ENCODE results near the gene PRX. TPM values are rescaled to one million over a fixed set of nuclear protein-coding genes. Genes with fewer than 3 reads are reported as not detected.

Gene PRX
- total RNA-seq, 1 donor: 2.0 TPM

DNA sequence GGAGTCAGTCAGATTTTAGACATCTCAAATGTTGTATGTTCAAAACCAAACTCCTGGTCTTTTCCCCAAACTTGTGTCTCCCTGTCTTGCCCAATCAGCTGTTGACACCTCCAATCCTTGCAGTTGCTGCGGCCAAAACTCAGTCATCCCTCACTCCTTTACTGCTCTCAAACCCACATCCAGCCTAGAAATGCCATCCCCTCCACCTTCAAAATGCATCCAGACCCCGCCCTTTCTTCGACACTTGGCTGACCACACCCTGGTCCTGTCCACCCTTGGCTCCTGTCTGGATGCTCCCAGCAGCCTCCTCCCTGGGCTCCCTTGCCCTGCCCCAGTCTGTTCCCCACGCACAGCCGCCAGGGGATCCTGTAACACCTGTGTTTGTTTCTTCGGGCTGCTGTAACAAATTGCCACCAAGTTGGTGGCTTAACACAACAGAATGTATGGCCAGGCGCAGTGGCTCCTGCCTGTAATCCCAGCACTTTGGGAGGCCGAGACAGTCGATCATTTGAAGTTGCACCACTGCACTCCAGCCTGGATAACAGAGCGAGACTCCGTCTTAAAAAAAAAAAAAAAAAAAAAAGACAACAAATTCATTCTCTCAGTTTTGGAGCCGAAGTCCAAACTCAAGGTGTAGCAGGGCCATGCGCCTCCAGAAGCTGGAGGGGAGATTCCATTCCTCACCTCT, 53.0 kb downstream of the PRX start:
- H3K4me3 ChIP-seq (ENCODE audit: low read depth, low read length): no peak overlapping the region
- DNase-seq (ENCODE audit: low read depth): no peak
- TF ChIP-seq, protein P1, sequence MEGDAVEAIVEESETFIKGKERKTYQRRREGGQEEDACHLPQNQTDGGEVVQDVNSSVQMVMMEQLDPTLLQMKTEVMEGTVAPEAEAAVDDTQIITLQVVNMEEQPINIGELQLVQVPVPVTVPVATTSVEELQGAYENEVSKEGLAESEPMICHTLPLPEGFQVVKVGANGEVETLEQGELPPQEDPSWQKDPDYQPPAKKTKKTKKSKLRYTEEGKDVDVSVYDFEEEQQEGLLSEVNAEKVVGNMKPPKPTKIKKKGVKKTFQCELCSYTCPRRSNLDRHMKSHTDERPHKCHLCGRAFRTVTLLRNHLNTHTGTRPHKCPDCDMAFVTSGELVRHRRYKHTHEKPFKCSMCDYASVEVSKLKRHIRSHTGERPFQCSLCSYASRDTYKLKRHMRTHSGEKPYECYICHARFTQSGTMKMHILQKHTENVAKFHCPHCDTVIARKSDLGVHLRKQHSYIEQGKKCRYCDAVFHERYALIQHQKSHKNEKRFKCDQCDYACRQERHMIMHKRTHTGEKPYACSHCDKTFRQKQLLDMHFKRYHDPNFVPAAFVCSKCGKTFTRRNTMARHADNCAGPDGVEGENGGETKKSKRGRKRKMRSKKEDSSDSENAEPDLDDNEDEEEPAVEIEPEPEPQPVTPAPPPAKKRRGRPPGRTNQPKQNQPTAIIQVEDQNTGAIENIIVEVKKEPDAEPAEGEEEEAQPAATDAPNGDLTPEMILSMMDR (IDR thresholded peaks at IDR 0.05; ENCODE audit: insufficient read depth, low read length): no peak

- TF ChIP-seq, protein P1 (IDR thresholded peaks at IDR 0.05; ENCODE audit: insufficient read depth, low read length): no peak
- DNase-seq (ENCODE audit: low read depth): no peak
- no peak overlapping the region for H3K4me3 ChIP-seq (ENCODE audit: low read depth, low read length)
Measured at GRCh38 chr19:40358773-40359172, 54.4 kb downstream of the PRX start.

- TF ChIP-seq, protein P1 (IDR thresholded peaks at IDR 0.05; ENCODE audit: insufficient read depth, low read length): no peak
- no peak overlapping the region for H3K4me3 ChIP-seq (ENCODE audit: low read depth, low read length)
- no peak for DNase-seq (ENCODE audit: low read depth)
Measured at GRCh38 chr19:40357640-40358039, 55.5 kb downstream of the PRX start.

DNA sequence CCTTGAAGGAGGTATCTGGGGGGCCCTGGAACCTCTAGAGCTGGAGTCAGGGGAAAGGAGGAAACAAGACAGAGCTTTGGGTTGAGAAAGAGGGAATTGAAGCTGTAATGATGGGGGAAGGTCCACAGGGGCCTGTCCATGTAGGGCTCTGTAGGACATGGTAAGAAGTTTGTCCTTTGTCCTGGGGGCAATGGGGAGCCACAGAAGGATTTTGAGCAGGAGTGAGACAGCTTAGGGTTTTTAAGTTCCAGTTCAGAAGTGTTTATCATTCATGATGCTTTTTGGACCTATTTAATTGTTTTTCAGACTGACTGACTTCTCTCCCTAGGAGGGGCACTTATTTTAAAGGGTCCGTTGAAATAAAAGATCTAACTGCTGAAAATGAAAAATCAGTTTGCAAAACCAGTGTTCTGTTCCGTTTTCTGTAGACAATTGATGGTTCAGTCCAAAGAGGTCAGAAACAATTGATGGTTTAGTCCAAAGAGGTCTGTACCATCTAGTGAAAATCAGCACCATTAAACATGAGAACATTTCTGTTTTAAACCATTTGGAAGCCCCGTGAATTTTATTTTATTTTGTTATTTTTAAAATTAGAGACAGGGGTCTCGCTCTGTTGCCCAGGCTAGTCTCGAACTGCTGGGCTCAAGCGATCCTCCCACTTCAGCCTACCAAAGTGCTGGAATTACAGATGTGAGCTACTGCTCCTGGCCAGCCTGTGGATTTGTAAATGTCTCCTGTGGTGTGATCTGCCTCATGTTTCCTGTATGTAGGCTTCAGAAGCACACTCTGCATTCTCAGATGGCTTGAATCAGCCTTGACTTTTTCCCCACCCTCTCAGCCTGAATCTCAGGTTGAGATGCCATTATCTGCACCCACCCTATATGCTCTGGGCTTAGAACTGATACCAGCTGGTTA, 56.2 kb downstream of the PRX start:
- H3K4me3 ChIP-seq (ENCODE audit: low read depth, low read length): no peak overlapping the region
- TF ChIP-seq, protein P1 (IDR thresholded peaks at IDR 0.05; ENCODE audit: insufficient read depth, low read length): no peak
- DNase-seq (ENCODE audit: low read depth): peak; percentile 13

GRCh38 chr19:40355975-40356680, 57.0 kb downstream of the PRX start:
- no peak overlapping the region for H3K4me3 ChIP-seq (ENCODE audit: low read depth, low read length)
- DNase-seq (ENCODE audit: low read depth): no peak
- TF ChIP-seq, protein P1 (IDR thresholded peaks at IDR 0.05; ENCODE audit: insufficient read depth, low read length): no peak

DNA sequence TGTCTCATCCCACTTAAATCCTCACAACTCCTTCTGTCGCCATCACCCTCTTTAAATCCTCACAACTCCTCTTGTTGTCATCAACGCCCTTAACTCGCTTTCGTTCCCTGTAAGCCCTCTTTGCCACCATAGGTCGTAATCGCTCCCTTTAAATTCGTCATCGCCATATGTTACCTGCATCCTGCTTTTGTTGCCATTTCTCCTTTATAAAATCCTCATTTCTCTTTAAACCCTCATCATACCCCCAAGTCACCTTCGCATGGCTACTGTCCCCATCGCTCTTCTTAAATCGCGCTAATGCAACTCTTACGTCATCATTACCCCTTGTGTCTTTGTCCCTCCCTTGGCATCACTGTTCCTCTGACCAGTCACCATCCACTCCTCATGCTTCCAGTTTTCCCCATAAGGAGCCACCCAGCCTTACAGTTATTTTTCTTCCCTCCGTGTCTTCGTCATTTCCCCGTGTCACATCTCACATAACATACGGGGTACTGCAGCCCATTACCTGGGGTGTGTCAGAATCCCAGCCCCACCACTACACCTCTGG, 64.1 kb downstream of the PRX start:
- DNase-seq (ENCODE audit: low read depth): peak; percentile 72
- TF ChIP-seq, protein P1 (IDR thresholded peaks at IDR 0.05; ENCODE audit: insufficient read depth, low read length): no peak

More for the DNA sequence above, 64.1 kb downstream of the PRX start:
- H3K4me3 ChIP-seq (ENCODE audit: low read depth, low read length): peak overlapping the region; percentile 98

All from fibroblast of the aortic adventitia (primary cell).